ENCODE data around the gene CEACAM7. TPM values are rescaled to one million over a fixed set of nuclear protein-coding genes. Genes with fewer than 3 reads are reported as not detected.
"Not testable (repeated sequence)": the region's sequence is repeated elsewhere in the genome, so short reads cannot be mapped to it uniquely, and the experiment has no call there.

CEACAM7 gene
- total RNA-seq, 1 experiment from 2014 or later: not detected

- H3K9ac ChIP-seq (ENCODE audit: low read length): no peak overlapping the region
- H3K4me3 ChIP-seq (ENCODE audit: low read length): no peak overlapping the region
- H4K20me1 ChIP-seq (ENCODE audit: insufficient read depth, low read depth, low read length): no peaks in the 10 kb centered on the region
- no peaks in the 10 kb centered on the region for H3K4me1 ChIP-seq (ENCODE audit: low read length)
- no peak overlapping the region for H2AFZ ChIP-seq (ENCODE audit: low read length)
- no peak overlapping the region for H3K4me2 ChIP-seq (ENCODE audit: low read depth, low read length, poor library complexity, severe bottlenecking)
- no peaks in the 10 kb centered on the region for H3K36me3 ChIP-seq (ENCODE audit: insufficient read depth, low read length)
- no peak overlapping the region for H3K27ac ChIP-seq (ENCODE audit: low read length)
- DNase-seq: no peak
- H3K79me2 ChIP-seq (ENCODE audit: low read length): no peaks in the 10 kb centered on the region
- no peaks in the 10 kb centered on the region for H3K27me3 ChIP-seq (ENCODE audit: low read length)
- H3K9me2 ChIP-seq (replicated peaks; ENCODE audit: insufficient read depth, low read length): no peaks in the 10 kb centered on the region
- peaks cover 15% of the 10 kb centered on the region for H3K9me3 ChIP-seq (ENCODE audit: low read length)
Observed at GRCh38 chr19:41666075-41666474, 22.0 kb downstream of the CEACAM7 start.

- no peaks in the 10 kb centered on the region for H3K4me1 ChIP-seq (ENCODE audit: low read length)
- no peaks in the 10 kb centered on the region for H3K9me3 ChIP-seq (ENCODE audit: low read length)
- H3K4me3 ChIP-seq (ENCODE audit: low read length): no peak overlapping the region
- no peak overlapping the region for H3K9ac ChIP-seq (ENCODE audit: low read length)
- H3K27ac ChIP-seq (ENCODE audit: low read length): no peak overlapping the region
- DNase-seq: no peak
- H3K36me3 ChIP-seq (ENCODE audit: insufficient read depth, low read length): no peaks in the 10 kb centered on the region
- no peaks in the 10 kb centered on the region for H4K20me1 ChIP-seq (ENCODE audit: insufficient read depth, low read depth, low read length)
- no peak overlapping the region for H2AFZ ChIP-seq (ENCODE audit: low read length)
- H3K27me3 ChIP-seq (ENCODE audit: low read length): no peaks in the 10 kb centered on the region
- no peaks in the 10 kb centered on the region for H3K79me2 ChIP-seq (ENCODE audit: low read length)
- H3K9me2 ChIP-seq (replicated peaks; ENCODE audit: insufficient read depth, low read length): no peaks in the 10 kb centered on the region
- H3K4me2 ChIP-seq (ENCODE audit: low read depth, low read length, poor library complexity, severe bottlenecking): no peak overlapping the region
Observed at GRCh38 chr19:41657157-41657556, 30.9 kb downstream of the CEACAM7 start.

GRCh38 chr19:41656756-41657155, 31.3 kb downstream of the CEACAM7 start:
- H3K9me3 ChIP-seq (ENCODE audit: low read length); H3K27me3 ChIP-seq (ENCODE audit: low read length); H3K4me3 ChIP-seq (ENCODE audit: low read length); H4K20me1 ChIP-seq (ENCODE audit: insufficient read depth, low read depth, low read length); H3K36me3 ChIP-seq (ENCODE audit: insufficient read depth, low read length); H3K79me2 ChIP-seq (ENCODE audit: low read length); H2AFZ ChIP-seq (ENCODE audit: low read length); H3K9ac ChIP-seq (ENCODE audit: low read length); H3K9me2 ChIP-seq (replicated peaks; ENCODE audit: insufficient read depth, low read length); H3K4me2 ChIP-seq (ENCODE audit: low read depth, low read length, poor library complexity, severe bottlenecking); H3K4me1 ChIP-seq (ENCODE audit: low read length); H3K27ac ChIP-seq (ENCODE audit: low read length); DNase-seq: not testable (repeated sequence)

- Histone ChIP-seq H3K9me2 (replicated peaks; ENCODE audit: insufficient read depth, low read length) (no peaks in the 10 kb centered on the region), H3K4me1 (ENCODE audit: low read length) (no peaks in the 10 kb centered on the region), H3K27me3 (ENCODE audit: low read length) (no peaks in the 10 kb centered on the region), H2AFZ (ENCODE audit: low read length) (no peak overlapping the region), H3K79me2 (ENCODE audit: low read length) (no peaks in the 10 kb centered on the region), H3K36me3 (ENCODE audit: insufficient read depth, low read length) (no peaks in the 10 kb centered on the region), H3K9ac (ENCODE audit: low read length) (no peak overlapping the region), H3K4me3 (ENCODE audit: low read length) (no peak overlapping the region), H3K4me2 (ENCODE audit: low read depth, low read length, poor library complexity, severe bottlenecking) (no peak overlapping the region), H3K27ac (ENCODE audit: low read length) (no peak overlapping the region), H4K20me1 (ENCODE audit: insufficient read depth, low read depth, low read length) (no peaks in the 10 kb centered on the region), H3K9me3 (ENCODE audit: low read length) (no peaks in the 10 kb centered on the region)
- DNase-seq: no peak
Observed at GRCh38 chr19:41652250-41652649, 35.8 kb downstream of the CEACAM7 start.

- H2AFZ ChIP-seq (ENCODE audit: low read length): no peak overlapping the region
- no peaks in the 10 kb centered on the region for H3K36me3 ChIP-seq (ENCODE audit: insufficient read depth, low read length)
- H3K4me2 ChIP-seq (ENCODE audit: low read depth, low read length, poor library complexity, severe bottlenecking): no peak overlapping the region
- no peak for DNase-seq
- H3K9me2 ChIP-seq (replicated peaks; ENCODE audit: insufficient read depth, low read length): no peaks in the 10 kb centered on the region
- H3K27me3 ChIP-seq (ENCODE audit: low read length): no peaks in the 10 kb centered on the region
- H4K20me1 ChIP-seq (ENCODE audit: insufficient read depth, low read depth, low read length): no peaks in the 10 kb centered on the region
- no peak overlapping the region for H3K27ac ChIP-seq (ENCODE audit: low read length)
- no peak overlapping the region for H3K4me3 ChIP-seq (ENCODE audit: low read length)
- H3K4me1 ChIP-seq (ENCODE audit: low read length): no peaks in the 10 kb centered on the region
- H3K9me3 ChIP-seq (ENCODE audit: low read length): no peaks in the 10 kb centered on the region
- H3K79me2 ChIP-seq (ENCODE audit: low read length): no peaks in the 10 kb centered on the region
- H3K9ac ChIP-seq (ENCODE audit: low read length): no peak overlapping the region
Observed at GRCh38 chr19:41649827-41650226, 38.2 kb downstream of the CEACAM7 start.

- Histone ChIP-seq H3K4me2 (ENCODE audit: low read depth, low read length, poor library complexity, severe bottlenecking) (no peak overlapping the region), H3K4me3 (ENCODE audit: low read length) (no peak overlapping the region), H2AFZ (ENCODE audit: low read length) (no peak overlapping the region), H3K79me2 (ENCODE audit: low read length) (no peaks in the 10 kb centered on the region), H3K9me3 (ENCODE audit: low read length) (no peaks in the 10 kb centered on the region), H3K4me1 (ENCODE audit: low read length) (no peaks in the 10 kb centered on the region), H3K27me3 (ENCODE audit: low read length) (no peaks in the 10 kb centered on the region), H3K36me3 (ENCODE audit: insufficient read depth, low read length) (no peaks in the 10 kb centered on the region), H3K9me2 (replicated peaks; ENCODE audit: insufficient read depth, low read length) (no peaks in the 10 kb centered on the region), H3K27ac (ENCODE audit: low read length) (no peak overlapping the region), H4K20me1 (ENCODE audit: insufficient read depth, low read depth, low read length) (no peaks in the 10 kb centered on the region), H3K9ac (ENCODE audit: low read length) (no peak overlapping the region)
- DNase-seq: peak; percentile 80
Observed at GRCh38 chr19:41646589-41647204, 41.4 kb downstream of the CEACAM7 start.

- Histone ChIP-seq H3K9me2 (replicated peaks; ENCODE audit: insufficient read depth, low read length) (no peaks in the 10 kb centered on the region), H3K79me2 (ENCODE audit: low read length) (no peaks in the 10 kb centered on the region), H2AFZ (ENCODE audit: low read length) (no peak overlapping the region), H3K4me2 (ENCODE audit: low read depth, low read length, poor library complexity, severe bottlenecking) (no peak overlapping the region), H4K20me1 (ENCODE audit: insufficient read depth, low read depth, low read length) (no peaks in the 10 kb centered on the region), H3K27ac (ENCODE audit: low read length) (no peak overlapping the region), H3K4me1 (ENCODE audit: low read length) (no peaks in the 10 kb centered on the region), H3K36me3 (ENCODE audit: insufficient read depth, low read length) (no peaks in the 10 kb centered on the region), H3K4me3 (ENCODE audit: low read length) (no peak overlapping the region), H3K9ac (ENCODE audit: low read length) (no peak overlapping the region), H3K27me3 (ENCODE audit: low read length) (no peaks in the 10 kb centered on the region), H3K9me3 (ENCODE audit: low read length) (no peaks in the 10 kb centered on the region)
- DNase-seq: peak; percentile 87
Observed at GRCh38 chr19:41641879-41642485, 46.1 kb downstream of the CEACAM7 start.

- Histone ChIP-seq H3K4me2 (ENCODE audit: low read depth, low read length, poor library complexity, severe bottlenecking) (no peak overlapping the region), H3K4me3 (ENCODE audit: low read length) (no peak overlapping the region), H3K9me2 (replicated peaks; ENCODE audit: insufficient read depth, low read length) (no peaks in the 10 kb centered on the region), H3K27ac (ENCODE audit: low read length) (no peak overlapping the region), H3K9ac (ENCODE audit: low read length) (no peak overlapping the region), H4K20me1 (ENCODE audit: insufficient read depth, low read depth, low read length) (no peaks in the 10 kb centered on the region), H3K27me3 (ENCODE audit: low read length) (no peaks in the 10 kb centered on the region), H3K9me3 (ENCODE audit: low read length) (no peaks in the 10 kb centered on the region), H3K36me3 (ENCODE audit: insufficient read depth, low read length) (no peaks in the 10 kb centered on the region), H3K4me1 (ENCODE audit: low read length) (no peaks in the 10 kb centered on the region), H2AFZ (ENCODE audit: low read length) (no peak overlapping the region), H3K79me2 (ENCODE audit: low read length) (no peaks in the 10 kb centered on the region)
- no peak for DNase-seq
Observed at GRCh38 chr19:41638641-41639081, 49.4 kb downstream of the CEACAM7 start.
